ENCODE measurements around the gene PLEKHN1.
"Not testable (repeated sequence)": the region's sequence is repeated elsewhere in the genome, so short reads cannot be mapped to it uniquely, and the experiment has no call there.

The PLEKHN1 gene

GRCh38 chr1:992362-992761, 26.1 kb downstream of the PLEKHN1 start:
- no peak for DNase-seq (ENCODE audit: extremely low spot score)
- CTCF ChIA-PET = interaction anchor here (1.2 to 4.7 kb wide), 8 partner anchors 8 to 123 kb away, joined by 3 to 51 read pairs (median 6); partner anchors contain the start of gene PERM1
- TF ChIP-seq CTCF (IDR thresholded peaks at IDR 0.05; ENCODE audit: control extremely low read depth, extremely low read depth, low read depth, missing control alignments) = no peak
- POLR2A ChIA-PET = no interaction called here

GRCh38 chr1:993379-993995, 27.2 kb downstream of the PLEKHN1 start:
- ChIA-PET POLR2A (no interaction called here), CTCF (interaction anchor here (1.3 to 4.7 kb wide), 9 partner anchors 9 to 70 kb away, joined by 3 to 51 read pairs (median 4); partner anchors contain the start of gene PERM1)
- TF ChIP-seq CTCF (IDR thresholded peaks at IDR 0.05; ENCODE audit: control extremely low read depth, extremely low read depth, low read depth, missing control alignments) = no peak
- no peak for DNase-seq (ENCODE audit: extremely low spot score)

- POLR2A ChIA-PET; DNase-seq (ENCODE audit: extremely low spot score): not testable (repeated sequence)
- CTCF ChIA-PET = interaction anchor here (0.7 to 4.7 kb wide), 6 partner anchors 10 to 293 kb away, joined by 3 to 51 read pairs (median 4); no protein-coding TSS in a partner anchor
Measured at GRCh38 chr1:994546-994945, 28.3 kb downstream of the PLEKHN1 start.

GRCh38 chr1:995665-996633, 29.7 kb downstream of the PLEKHN1 start:
- ChIA-PET CTCF (interaction anchor here (1.2 to 4.7 kb wide), 5 partner anchors 12 to 292 kb away, joined by 3 to 51 read pairs (median 6); no protein-coding TSS in a partner anchor), POLR2A (no interaction called here)
- no peak for DNase-seq (ENCODE audit: extremely low spot score)
- TF ChIP-seq CTCF (IDR thresholded peaks at IDR 0.05; ENCODE audit: control extremely low read depth, extremely low read depth, low read depth, missing control alignments) = no peak

GRCh38 chr1:996851-997712, 30.8 kb downstream of the PLEKHN1 start:
- CTCF ChIA-PET = interaction anchor here (0.6 to 2.1 kb wide), 9 partner anchors 13 to 128 kb away, joined by 3 to 7 read pairs (median 5); partner anchors contain the start of genes ISG15 and PERM1
- POLR2A ChIA-PET = no interaction called here
- DNase-seq (ENCODE audit: extremely low spot score) = no peak
- TF ChIP-seq CTCF (IDR thresholded peaks at IDR 0.05; ENCODE audit: control extremely low read depth, extremely low read depth, low read depth, missing control alignments) = no peak

- no peak for DNase-seq (ENCODE audit: extremely low spot score)
- POLR2A ChIA-PET = no interaction called here
- no peak for TF ChIP-seq CTCF (IDR thresholded peaks at IDR 0.05; ENCODE audit: control extremely low read depth, extremely low read depth, low read depth, missing control alignments)
- CTCF ChIA-PET = interaction anchor here (0.6 to 2.1 kb wide), 8 partner anchors 13 to 62 kb away, joined by 3 to 7 read pairs (median 5); partner anchors contain the start of genes ISG15 and PERM1
Measured at GRCh38 chr1:997713-997992, 31.4 kb downstream of the PLEKHN1 start.

All from GM10248 (cell line).